PC-9 (cell line): ENCODE results near the gene KIF24. TPM values are rescaled to one million over a fixed set of nuclear protein-coding genes. Genes with fewer than 3 reads are reported as not detected.

Experiments
- BruUV-seq: library from RNA; stranded (reverse); fragments of 400-500 nt; replicated peaks from 2 replicates; lab custom pipeline; 2021; lab: Mats Ljungman, UMichigan
- CTCF ChIA-PET: fragments of 300-600 bp; sonication (Branson Sonifier 250); formaldehyde crosslinking; loops from one replicate; lab custom pipeline; 2022; ENCODE audit warnings: antibody characterized with exemption; lab: Charles Lee
- POLR2A ChIA-PET: fragments of 300-600 bp; sonication (Branson Sonifier 250); formaldehyde crosslinking; loops from one replicate; lab custom pipeline; 2022; ENCODE audit warnings: antibody characterized with exemption; ENCODE audit not compliant: unreplicated experiment; lab: Charles Lee
- DNase-seq, 2 experiments: peaks; one replicate each; pipeline versions ENCODE4 v3.0.0 to v3.0.0-alpha.2; 2015 to 2022; ENCODE audit warnings: mixed read lengths in 1 of 2
- H2AFZ ChIP-seq: fragments of 200-600 bp; sonication (generic); 2 replicates; pipeline ENCODE4 v1.8.1; 2017; ENCODE audit warnings: antibody characterized with exemption
- H3F3A ChIP-seq: fragments of 200-600 bp; sonication (generic); 2 replicates; pipeline ENCODE4 v1.8.1; 2017; ENCODE audit warnings: antibody characterized with exemption, mild to moderate bottlenecking, low read depth; ENCODE audit not compliant: insufficient read depth
- H3K27ac ChIP-seq: fragments of 200-600 bp; sonication (generic); 2 replicates; pipeline ENCODE4 v1.6.1; 2016; ENCODE audit warnings: mixed run types
- H3K27me3 ChIP-seq: fragments of 200-600 bp; sonication (generic); 2 replicates; pipeline ENCODE4 v1.6.1; 2016; ENCODE audit warnings: low read depth, mixed run types; ENCODE audit not compliant: insufficient read depth
- H3K36me3 ChIP-seq: fragments of 200-600 bp; sonication (generic); 2 replicates; pipeline ENCODE4 v1.6.1; 2016; ENCODE audit warnings: low read depth, mixed run types
- H3K4me1 ChIP-seq: fragments of 200-600 bp; sonication (generic); replicated peaks from 2 replicates; pipeline ENCODE4 v1.6.1; 2016; ENCODE audit warnings: mixed run types; ENCODE audit not compliant: insufficient read depth
- H3K4me2 ChIP-seq: fragments of 200-600 bp; sonication (generic); 2 replicates; pipeline ENCODE4 v1.6.1; 2017; ENCODE audit warnings: mixed run types
- H3K4me3 ChIP-seq: fragments of 200-600 bp; sonication (generic); 2 replicates; pipeline ENCODE4 v1.6.1; 2016; ENCODE audit warnings: mixed run types
- H3K79me2 ChIP-seq: fragments of 200-600 bp; sonication (generic); 2 replicates; pipeline ENCODE4 v1.6.1; 2017; ENCODE audit warnings: low read depth, mixed run types
- H3K9me2 ChIP-seq: fragments of 200-600 bp; sonication (generic); 2 replicates; pipeline ENCODE4 v1.8.1; 2017; ENCODE audit warnings: mild to moderate bottlenecking; ENCODE audit not compliant: insufficient read depth
- H3K9me3 ChIP-seq: fragments of 200-600 bp; sonication (generic); 2 replicates; pipeline ENCODE4 v1.8.1; 2016; ENCODE audit warnings: low read depth; ENCODE audit not compliant: insufficient read depth
- H4K20me1 ChIP-seq: fragments of 200-600 bp; sonication (generic); 2 replicates; pipeline ENCODE4 v1.8.1; 2017; ENCODE audit not compliant: insufficient read depth
- CTCF ChIP-seq: fragments of 200-600 bp; sonication (generic); conservative IDR thresholded peaks from 2 replicates; pipeline ENCODE4 v1.6.1; 2017; ENCODE audit warnings: mixed run types, antibody characterized with exemption, mild to moderate bottlenecking, moderate library complexity
- EZH2 ChIP-seq: fragments of 200-600 bp; sonication (generic); IDR thresholded peaks from 2 replicates; pipeline ENCODE4 v1.8.0; 2017; ENCODE audit warnings: antibody characterized with exemption, low read depth
- intact Hi-C: fragments of 100-400 bp; cut with micrococcal nuclease; formaldehyde crosslinking; loops from one replicate; pipeline ENCODE4 v1.10.0; 2022; ENCODE audit not compliant: unreplicated experiment
- total RNA-seq: library from RNA; stranded (reverse); gene quantifications from 2 replicates; pipeline ENCODE4 v1.2.3, GENCODE V29; 2021

KIF24 gene
- total RNA-seq, 1 experiment from 2014 or later: 6.9 TPM

GRCh38 chr9:34366365-34366764 lies 37.3 kb upstream of the KIF24 start:
- no TSS peak for BruUV-seq
- no peak for TF ChIP-seq CTCF
- no peak for TF ChIP-seq EZH2
- DNase-seq: no peak
- POLR2A ChIA-PET: no interaction called here
- Histone ChIP-seq H3K27me3 (no peaks in the 10 kb centered on the region), H3K4me3 (no peak overlapping the region), H3K4me1 (no peaks in the 10 kb centered on the region), H3K9me2 (no peaks in the 10 kb centered on the region), H3K79me2 (no peaks in the 10 kb centered on the region), H3F3A (no peaks in the 10 kb centered on the region), H3K27ac (no peak overlapping the region), H3K4me2 (no peak overlapping the region), H2AFZ (no peak overlapping the region), H3K36me3 (no peaks in the 10 kb centered on the region), H3K9me3 (no peaks in the 10 kb centered on the region), H4K20me1 (no peaks in the 10 kb centered on the region)
- intact Hi-C loops: no loop called here
- CTCF ChIA-PET: interaction anchor here (0.6 kb wide), 1 partner anchor 229 kb away, joined by 7 read pairs; no protein-coding TSS in a partner anchor

GRCh38 chr9:34365282-34365681 lies 36.2 kb upstream of the KIF24 start:
- ChIA-PET POLR2A (no interaction called here), CTCF (no interaction called here)
- Histone ChIP-seq H2AFZ (no peak overlapping the region), H3K27me3 (no peaks in the 10 kb centered on the region), H3K79me2 (no peaks in the 10 kb centered on the region), H3F3A (no peaks in the 10 kb centered on the region), H3K4me3 (no peak overlapping the region), H3K27ac (no peak overlapping the region), H3K9me2 (no peaks in the 10 kb centered on the region), H4K20me1 (no peaks in the 10 kb centered on the region), H3K4me1 (no peaks in the 10 kb centered on the region), H3K9me3 (no peaks in the 10 kb centered on the region), H3K36me3 (no peaks in the 10 kb centered on the region), H3K4me2 (no peak overlapping the region)
- no peak for TF ChIP-seq CTCF
- TF ChIP-seq EZH2: no peak
- no TSS peak for BruUV-seq
- no peak for DNase-seq
- intact Hi-C loops: no loop called here

GRCh38 chr9:34363619-34364351 lies 34.7 kb upstream of the KIF24 start:
- H4K20me1 ChIP-seq: no peaks in the 10 kb centered on the region
- H3K27ac ChIP-seq: no peak overlapping the region
- H3K27me3 ChIP-seq: no peaks in the 10 kb centered on the region
- no peaks in the 10 kb centered on the region for H3K4me1 ChIP-seq
- H3K9me3 ChIP-seq: no peaks in the 10 kb centered on the region
- H3K4me3 ChIP-seq: no peak overlapping the region
- CTCF ChIA-PET: no interaction called here
- no TSS peak for BruUV-seq
- intact Hi-C loops: no loop called here
- no peaks in the 10 kb centered on the region for H3K36me3 ChIP-seq
- TF ChIP-seq EZH2 (no peak), CTCF (no peak)
- no peak for DNase-seq
- no peaks in the 10 kb centered on the region for H3K79me2 ChIP-seq
- no peak overlapping the region for H3K4me2 ChIP-seq
- H3F3A ChIP-seq: no peaks in the 10 kb centered on the region
- no peaks in the 10 kb centered on the region for H3K9me2 ChIP-seq
- POLR2A ChIA-PET: no interaction called here
- no peak overlapping the region for H2AFZ ChIP-seq
